RPMI8226 (cell line): ENCODE data around the gene OSBPL6.
A peak's percentile ranks its signal among the peaks of the same experiment; 100 is the strongest.

Source experiments
- DNase-seq: peaks from one replicate; pipeline ENCODE4 v3.0.0-alpha.2; 2015

OSBPL6 gene

DNA sequence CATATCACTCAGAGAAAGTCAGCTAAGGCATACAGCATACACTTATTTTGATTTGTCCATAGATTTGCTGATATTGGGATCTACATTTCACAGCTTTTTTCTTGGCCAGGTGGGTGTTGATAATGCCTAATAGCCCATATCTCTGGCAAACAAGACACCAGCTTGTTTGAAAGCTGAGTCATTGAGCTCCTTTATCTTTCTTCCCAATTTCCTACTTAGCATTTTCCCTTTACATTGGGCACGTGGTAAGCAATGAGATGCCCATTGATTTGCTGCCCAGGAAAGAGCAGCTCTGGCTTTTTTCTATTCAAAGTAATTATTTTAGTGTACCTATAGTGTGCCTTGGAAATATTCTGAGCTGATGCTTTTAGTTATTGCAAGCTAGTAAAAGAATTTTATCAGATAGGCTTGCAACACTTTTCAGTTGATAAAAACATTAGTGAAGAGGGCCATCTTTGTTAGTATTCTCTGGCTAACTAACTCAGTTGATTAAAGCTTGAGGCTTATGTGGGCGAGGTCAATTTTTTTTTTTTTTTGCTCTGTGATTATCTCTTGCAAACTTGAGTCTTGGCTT is 79.6 kb downstream of the OSBPL6 start:
- no peak for DNase-seq

DNA sequence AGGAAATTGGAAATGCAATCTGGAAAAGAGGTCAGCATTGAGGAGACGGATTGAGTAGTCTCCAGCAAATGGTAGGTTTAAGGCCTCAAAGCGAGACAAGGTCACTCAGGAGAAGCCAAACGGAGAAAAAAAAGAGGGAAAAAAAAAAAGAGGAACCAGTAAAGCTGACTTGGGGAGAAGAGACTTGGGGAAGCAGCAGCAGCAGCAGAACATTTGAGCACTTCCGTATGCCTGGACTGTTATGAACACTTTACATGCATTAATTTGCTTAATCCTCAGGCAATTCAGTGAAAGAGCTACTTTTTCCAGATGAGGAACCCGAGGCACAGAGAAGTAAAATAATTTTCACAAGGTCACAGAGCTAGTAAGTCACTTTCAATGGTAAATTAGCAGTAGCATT is 81.3 kb downstream of the OSBPL6 start:
- DNase-seq = no peak

DNA sequence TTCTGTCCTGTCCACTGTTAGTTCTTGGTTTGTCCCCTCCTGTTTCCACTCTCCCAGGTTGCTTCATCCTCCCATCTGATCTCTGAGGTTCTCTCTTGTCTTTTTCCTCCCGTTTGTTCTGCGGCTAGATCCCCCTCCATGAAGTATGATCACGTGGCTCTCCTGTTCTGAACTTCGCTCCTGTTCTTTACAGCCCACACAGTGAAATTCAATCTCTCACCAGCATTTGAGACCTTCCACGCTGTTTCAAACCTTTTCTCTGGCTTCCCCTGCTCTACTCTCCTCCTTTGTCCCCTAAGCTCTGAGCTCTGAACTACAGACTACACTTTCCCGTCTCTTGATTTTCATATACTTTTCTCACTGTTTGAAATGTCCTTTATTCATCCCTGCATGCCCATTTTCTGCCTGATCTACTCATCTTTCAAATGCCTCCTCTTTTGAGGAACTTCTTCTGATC is 83.5 kb downstream of the OSBPL6 start:
- no peak for DNase-seq

GRCh38 chr2:178279142-178279541 is 84.8 kb downstream of the OSBPL6 start:
- no peak for DNase-seq

DNA sequence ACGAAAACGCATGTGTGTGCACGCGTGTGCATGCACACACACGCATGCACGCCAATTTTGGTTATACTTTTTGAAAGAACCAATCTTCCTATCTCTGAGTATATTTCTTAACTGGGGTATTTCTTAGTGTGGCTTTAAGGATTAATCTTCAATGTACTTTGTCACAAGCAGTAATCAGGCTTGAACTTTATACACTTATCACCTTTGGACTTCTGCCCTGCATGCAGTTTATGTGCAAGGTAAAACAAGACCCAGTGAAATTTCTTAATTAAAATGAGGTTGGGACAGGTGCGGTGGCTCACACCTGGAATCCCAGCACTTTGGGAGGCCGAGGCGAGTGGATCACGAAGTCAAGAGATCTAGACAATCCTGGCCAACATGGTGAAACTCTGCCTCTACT is 85.3 kb downstream of the OSBPL6 start:
- DNase-seq = no peak

- peak; percentile 67 for DNase-seq
Observed at GRCh38 chr2:178280244-178280852, 86.0 kb downstream of the OSBPL6 start.

DNA sequence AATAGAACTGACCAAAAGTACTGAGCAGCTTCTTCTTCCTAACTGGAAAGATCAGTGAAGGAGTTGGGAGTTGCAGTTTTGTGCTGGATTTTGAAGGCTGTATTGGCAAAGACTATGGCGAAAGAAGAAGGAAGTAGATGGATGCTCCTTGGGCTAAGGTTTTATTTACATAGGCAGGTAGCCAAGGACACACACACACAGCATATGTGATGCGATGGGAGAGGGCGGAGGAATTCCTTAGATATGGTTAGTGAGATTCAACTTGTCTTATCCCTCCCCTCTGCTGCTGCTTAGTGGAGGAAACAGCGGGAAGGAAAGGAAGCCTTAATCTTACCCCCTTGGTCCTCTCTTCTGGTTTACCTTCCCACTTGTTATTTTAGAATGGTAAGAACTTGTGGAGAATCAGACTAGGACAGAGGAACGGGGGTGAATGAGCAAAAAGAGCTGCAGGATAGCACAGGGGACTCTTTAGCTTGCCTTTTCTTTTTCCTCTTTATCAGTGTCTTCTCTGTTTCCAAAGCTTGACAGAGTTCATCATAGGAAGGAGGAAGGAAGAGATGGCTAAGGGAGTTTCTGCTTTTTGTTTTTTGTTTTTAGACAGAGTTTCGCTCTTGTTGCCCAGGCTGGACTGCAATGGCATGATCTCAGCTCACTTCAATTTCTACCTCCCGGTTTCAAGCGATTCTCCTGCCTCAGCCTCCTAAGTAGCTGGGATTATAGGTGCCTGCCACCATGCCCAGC is 87.9 kb downstream of the OSBPL6 start:
- no peak for DNase-seq

DNA sequence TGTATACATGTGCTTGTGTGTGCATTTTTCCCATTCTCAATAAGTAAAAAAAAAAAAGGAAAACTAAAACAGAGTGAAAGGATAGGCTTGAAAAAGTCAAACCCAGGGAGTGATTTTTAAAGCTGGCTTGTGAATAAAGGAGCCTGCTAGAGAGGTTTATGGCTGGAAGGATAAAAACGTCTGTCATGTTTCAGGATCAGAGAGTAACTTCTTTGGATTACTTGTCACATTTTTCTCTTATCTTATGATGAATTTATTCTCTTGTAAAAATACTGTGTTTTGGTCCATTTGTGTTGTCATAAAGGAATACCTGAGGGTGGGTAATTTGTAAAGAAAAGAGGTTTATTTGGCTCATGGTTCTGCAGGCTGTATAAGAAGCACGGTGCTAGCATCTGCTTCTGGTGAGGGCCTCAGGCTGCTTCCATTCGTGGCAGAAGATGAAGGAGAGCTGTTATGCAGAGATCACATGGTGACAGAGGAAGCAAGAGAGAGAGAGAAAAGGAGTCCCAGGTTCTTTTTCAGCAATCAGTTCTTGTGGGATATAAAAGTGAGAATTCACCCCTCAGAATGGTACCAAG is 89.1 kb downstream of the OSBPL6 start:
- DNase-seq = no peak

- DNase-seq = no peak
Observed at GRCh38 chr2:178284613-178285286, 90.4 kb downstream of the OSBPL6 start.

DNA sequence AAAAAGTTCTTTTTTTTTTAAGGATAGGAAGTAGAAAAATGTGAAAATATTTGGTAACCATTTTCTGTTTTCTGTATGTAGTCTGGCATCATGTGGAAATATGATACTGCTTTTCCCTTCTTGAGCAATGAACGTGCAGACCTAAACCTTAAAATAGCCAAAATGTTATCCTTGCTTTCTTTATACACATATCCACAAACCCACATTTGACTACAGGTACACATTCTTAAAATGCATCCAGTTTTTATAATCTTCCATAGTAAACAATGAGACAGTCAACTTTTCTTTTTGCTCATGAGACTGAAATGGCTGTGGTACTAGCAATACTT is 90.9 kb downstream of the OSBPL6 start:
- DNase-seq = no peak

DNA sequence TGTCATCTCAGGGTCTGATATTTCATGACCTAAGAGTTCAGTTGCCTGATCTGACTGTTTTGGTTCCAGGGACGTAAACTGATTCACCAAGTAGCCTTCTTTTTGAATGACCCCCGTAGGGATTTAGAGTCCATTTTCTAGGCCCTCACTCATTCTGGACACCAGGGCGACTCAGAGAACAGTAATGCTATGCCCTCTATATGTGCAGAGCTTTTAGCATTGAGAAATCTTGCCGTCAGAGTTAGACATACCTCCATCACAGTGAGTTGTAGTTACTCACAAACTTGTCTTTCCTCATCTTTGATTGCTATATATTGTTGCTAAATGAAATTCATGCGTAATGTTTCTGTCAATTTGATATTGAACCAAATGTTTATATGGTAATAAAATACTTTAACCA is 92.3 kb downstream of the OSBPL6 start:
- no peak for DNase-seq

GRCh38 chr2:178287652-178288344 is 93.5 kb downstream of the OSBPL6 start:
- DNase-seq = no peak

DNA sequence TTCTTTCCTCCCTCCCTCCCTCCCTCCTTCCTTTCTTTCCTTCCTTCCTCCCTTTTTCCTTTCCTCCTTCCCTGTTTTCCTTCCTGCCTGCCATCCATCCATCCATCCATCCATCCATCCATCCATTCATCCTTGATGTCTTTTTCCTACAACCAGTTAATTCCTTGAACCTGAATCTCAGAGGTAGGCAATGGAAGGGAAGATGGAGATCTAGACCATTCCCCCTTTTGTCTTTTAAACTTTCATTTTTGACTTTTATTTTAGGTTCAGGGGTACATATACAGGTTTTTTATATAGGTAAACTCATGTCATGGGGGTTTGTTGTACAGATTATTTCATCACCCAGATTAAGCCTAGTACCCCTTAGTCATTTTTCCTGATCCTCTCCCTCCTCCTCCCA is 97.4 kb downstream of the OSBPL6 start:
- DNase-seq = no peak

DNA sequence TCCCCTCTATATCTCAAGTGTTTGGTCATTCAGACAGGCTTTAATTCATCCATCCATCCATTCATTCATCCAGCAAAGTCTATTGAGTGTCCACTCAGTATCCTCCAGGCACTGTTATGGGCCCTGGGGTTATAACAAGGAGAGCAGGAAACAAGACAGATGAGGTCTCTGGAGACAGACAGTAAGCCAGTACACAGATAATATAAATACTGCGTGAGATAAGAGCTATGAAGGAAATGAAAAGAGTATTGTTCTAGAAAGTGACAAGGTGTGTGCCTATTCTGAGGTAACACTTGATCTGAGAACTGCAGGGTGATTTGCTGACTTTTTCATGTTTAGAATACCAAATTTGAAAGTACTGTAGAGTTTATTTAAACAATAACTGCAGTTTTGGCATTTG is 98.3 kb downstream of the OSBPL6 start:
- no peak for DNase-seq

DNA sequence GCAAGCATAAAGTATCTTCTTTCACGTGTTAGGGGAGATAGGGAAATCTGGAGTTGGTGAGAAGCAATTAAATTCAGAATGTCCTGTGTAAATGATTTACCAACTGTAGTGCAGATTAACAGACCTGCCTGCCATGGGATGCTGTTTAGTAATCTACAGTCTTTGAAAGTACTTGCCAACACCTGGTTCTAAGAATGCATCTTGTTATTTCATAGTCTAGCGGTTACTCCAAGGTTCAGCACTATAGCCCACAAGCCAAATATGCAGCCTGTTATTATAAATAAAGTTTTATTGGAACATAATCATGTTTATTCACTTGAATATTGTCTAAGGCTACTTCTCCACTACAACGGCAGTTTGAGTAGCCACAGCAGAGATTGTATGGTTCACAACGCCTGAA is 100.8 kb downstream of the OSBPL6 start:
- no peak for DNase-seq

GRCh38 chr2:178295906-178296305 is 101.6 kb downstream of the OSBPL6 start:
- no peak for DNase-seq

- DNase-seq = no peak
Observed at GRCh38 chr2:178296394-178297090, 102.2 kb downstream of the OSBPL6 start.

DNA sequence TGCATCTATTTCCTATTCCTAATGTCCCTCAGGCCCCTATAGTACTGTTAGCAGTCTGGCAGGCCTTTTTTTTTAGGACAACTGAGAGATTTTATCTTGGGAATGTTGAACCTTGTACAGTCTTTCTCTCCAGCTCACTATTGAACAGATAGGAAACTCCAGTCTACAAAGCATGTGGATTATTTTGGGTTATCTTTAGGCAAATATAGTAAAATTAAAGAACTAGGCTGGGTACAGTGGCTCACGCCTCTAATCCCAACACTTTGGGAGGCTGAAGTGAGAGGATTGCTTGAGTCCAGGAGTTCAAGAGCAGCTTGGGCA is 102.7 kb downstream of the OSBPL6 start:
- no peak for DNase-seq

GRCh38 chr2:178298785-178299212 is 104.5 kb downstream of the OSBPL6 start:
- DNase-seq = no peak

- no peak for DNase-seq
Observed at GRCh38 chr2:178301649-178302238, 107.4 kb downstream of the OSBPL6 start.

DNA sequence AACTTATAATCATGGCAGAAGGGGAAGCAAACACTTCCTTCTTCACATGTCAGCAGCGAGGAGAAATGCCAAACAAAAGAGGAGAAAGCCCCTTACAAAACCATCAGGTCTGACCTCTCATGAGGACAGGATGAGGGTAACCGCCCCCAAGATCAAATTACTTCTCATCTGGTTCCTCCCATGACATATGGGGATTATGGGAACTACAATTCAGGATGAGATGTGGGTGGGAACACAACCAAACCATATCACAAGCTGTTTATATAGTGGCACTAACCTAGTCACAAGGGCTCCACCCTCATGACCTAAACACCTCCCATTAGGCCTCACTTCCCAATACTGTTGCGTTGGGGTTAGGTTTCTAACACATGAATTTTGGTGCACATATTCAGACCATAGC is 110.0 kb downstream of the OSBPL6 start:
- DNase-seq = no peak
